ENCODE results near the gene PEX3. TPM values are rescaled to one million over a fixed set of nuclear protein-coding genes. Genes with fewer than 3 reads are reported as not detected.

PEX3 gene, protein sequence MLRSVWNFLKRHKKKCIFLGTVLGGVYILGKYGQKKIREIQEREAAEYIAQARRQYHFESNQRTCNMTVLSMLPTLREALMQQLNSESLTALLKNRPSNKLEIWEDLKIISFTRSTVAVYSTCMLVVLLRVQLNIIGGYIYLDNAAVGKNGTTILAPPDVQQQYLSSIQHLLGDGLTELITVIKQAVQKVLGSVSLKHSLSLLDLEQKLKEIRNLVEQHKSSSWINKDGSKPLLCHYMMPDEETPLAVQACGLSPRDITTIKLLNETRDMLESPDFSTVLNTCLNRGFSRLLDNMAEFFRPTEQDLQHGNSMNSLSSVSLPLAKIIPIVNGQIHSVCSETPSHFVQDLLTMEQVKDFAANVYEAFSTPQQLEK
- total RNA-seq (20.3 and 25.6 TPM in 2 replicates), polyA plus RNA-seq (22.4 and 31.2 TPM in 2 replicates), polyA minus RNA-seq (ENCODE audit: low replicate concordance) (6.4 and 13.0 TPM in 2 replicates)
- polyA plus RNA-seq (2012), result 16.9 and 23.3 TPM in 2 replicates

DNA sequence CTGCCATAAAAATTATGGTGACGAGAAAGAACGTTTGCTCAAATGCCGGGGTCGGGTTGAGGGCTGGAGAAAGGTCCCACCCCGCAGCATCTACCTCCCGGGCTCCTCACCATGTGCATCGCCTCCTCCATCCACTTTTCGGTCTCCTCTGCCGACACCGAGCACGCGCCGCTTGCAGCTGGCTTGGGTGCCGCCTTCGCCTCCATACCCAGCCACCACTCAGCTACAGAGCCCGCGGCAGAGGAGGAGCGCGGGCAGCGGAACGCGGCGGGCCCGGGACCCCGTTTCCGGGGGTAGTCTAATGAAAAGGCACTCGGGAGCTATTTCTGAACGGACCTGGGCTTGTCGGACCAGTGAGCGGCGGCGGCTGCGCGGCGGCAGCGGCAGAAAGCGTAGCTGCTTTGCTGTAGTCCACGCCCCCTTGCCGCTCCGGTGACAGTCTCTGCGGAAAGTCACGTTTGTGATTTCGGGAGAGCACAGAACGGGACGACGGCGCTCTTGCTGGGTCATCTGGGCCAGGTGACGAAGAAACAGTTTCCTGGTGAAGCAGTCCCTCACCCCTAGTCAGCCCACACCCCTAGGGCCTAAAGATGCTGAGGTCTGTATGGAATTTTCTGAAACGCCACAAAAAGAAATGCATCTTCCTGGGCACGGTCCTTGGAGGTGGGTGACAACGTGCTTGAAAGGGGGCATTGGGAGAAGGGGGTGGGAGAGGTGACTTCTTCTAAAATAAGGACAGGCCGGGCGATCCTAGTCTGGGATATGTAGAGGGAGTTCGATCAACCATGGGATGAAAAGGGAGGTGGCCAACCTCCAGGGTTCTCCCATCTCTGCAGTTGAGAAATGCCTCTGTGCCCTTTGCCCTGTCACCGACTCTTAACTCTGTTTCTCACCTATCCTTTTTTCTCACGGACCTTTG is at the start of gene PEX3, which contains the start of gene ADAT2:
Gene PEX3, plus strand, starts transcription at position 353 of the 919 bp plus-strand sequence. Its CDS starts 238 bp downstream, at position 591.
Gene ADAT2, minus strand, starts transcription at position 243 of the 919 bp plus-strand sequence. Its CDS starts 37 bp downstream, at position 206.
- peaks cover 8% of the 10 kb centered on the region for H3K4me1 ChIP-seq (ENCODE audit: control insufficient read depth, extremely low read depth, insufficient read depth, low read length)
- no peaks in the 10 kb centered on the region for H3K36me3 ChIP-seq (ENCODE audit: control insufficient read depth, insufficient read depth, low read length)
- peak; percentile 94 to 95 for DNase-seq (ENCODE audit: low read depth in 2 of 2)
- H3K9ac ChIP-seq (ENCODE audit: insufficient read depth, low read length), result peak within 1 kb of the TSS; percentile 83
- H3K79me2 ChIP-seq (ENCODE audit: control insufficient read depth, insufficient read depth, low read length), result peaks cover 18% of the 10 kb centered on the region
- H2AFZ ChIP-seq (ENCODE audit: low read length), result peak within 1 kb of the TSS; percentile 97
- no peak for TF ChIP-seq EZH2 (IDR thresholded peaks at IDR 0.05; ENCODE audit: low read length, missing control alignments)
- TF ChIP-seq, protein P1, sequence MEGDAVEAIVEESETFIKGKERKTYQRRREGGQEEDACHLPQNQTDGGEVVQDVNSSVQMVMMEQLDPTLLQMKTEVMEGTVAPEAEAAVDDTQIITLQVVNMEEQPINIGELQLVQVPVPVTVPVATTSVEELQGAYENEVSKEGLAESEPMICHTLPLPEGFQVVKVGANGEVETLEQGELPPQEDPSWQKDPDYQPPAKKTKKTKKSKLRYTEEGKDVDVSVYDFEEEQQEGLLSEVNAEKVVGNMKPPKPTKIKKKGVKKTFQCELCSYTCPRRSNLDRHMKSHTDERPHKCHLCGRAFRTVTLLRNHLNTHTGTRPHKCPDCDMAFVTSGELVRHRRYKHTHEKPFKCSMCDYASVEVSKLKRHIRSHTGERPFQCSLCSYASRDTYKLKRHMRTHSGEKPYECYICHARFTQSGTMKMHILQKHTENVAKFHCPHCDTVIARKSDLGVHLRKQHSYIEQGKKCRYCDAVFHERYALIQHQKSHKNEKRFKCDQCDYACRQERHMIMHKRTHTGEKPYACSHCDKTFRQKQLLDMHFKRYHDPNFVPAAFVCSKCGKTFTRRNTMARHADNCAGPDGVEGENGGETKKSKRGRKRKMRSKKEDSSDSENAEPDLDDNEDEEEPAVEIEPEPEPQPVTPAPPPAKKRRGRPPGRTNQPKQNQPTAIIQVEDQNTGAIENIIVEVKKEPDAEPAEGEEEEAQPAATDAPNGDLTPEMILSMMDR (conservative IDR thresholded peaks at IDR 0.05 in 1 of 2, IDR thresholded peaks at IDR 0.05 in 1 of 2; ENCODE audit: low read depth in 1 of 2, low read length in 2 of 2), result no peak
- no peaks in the 10 kb centered on the region for H3K9me3 ChIP-seq (ENCODE audit: control insufficient read depth, insufficient read depth, low read depth, low read length)
- no peaks in the 10 kb centered on the region for H3K27me3 ChIP-seq (ENCODE audit: control insufficient read depth, insufficient read depth, low read length)
- peak within 1 kb of the TSS; percentile 91 for H3K4me2 ChIP-seq (ENCODE audit: extremely low read depth, insufficient read depth, low read length)
- peak within 1 kb of the TSS; percentile 71 to 95 (median 90) for H3K4me3 ChIP-seq (replicated peaks in 1 of 4; ENCODE audit: control extremely low read depth in 1 of 4, insufficient read depth in 1 of 4, low read depth in 3 of 4, low read length in 4 of 4)
- no peaks in the 10 kb centered on the region for H4K20me1 ChIP-seq (ENCODE audit: control insufficient read depth, extremely low read depth, insufficient read depth, low read length)
- H3K27ac ChIP-seq (ENCODE audit: insufficient read depth, low read length), result peak within 1 kb of the TSS; percentile 76

DNA sequence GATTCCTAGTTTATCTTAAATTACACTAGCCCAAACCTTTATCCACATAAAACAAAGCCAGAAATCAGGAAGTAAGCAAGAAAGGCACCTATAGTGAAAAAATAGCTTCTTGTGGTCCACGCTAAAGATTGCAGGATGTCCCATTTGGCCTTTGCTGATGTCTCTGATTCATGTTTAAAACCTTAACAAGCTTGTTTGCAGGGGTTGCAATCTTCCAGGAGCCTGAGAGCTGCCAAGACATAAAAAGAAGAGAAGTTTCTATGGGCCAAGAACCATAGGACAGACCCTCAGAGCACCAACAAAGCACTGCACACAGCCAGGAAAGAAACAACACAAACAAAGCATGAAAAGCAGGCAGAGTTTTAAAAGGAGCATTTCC is 49.5 kb upstream of the PEX3 start:
- no peaks in the 10 kb centered on the region for H3K36me3 ChIP-seq (ENCODE audit: control insufficient read depth, insufficient read depth, low read length)
- peak in 1 of 2 donors; percentile 62 for DNase-seq (ENCODE audit: low read depth in 2 of 2)
- TF ChIP-seq, protein P1 (conservative IDR thresholded peaks at IDR 0.05 in 1 of 2, IDR thresholded peaks at IDR 0.05 in 1 of 2; ENCODE audit: low read depth in 1 of 2, low read length in 2 of 2), result no peak
- no peak for TF ChIP-seq EZH2 (IDR thresholded peaks at IDR 0.05; ENCODE audit: low read length, missing control alignments)
- no peaks in the 10 kb centered on the region for H3K4me1 ChIP-seq (ENCODE audit: control insufficient read depth, extremely low read depth, insufficient read depth, low read length)
- no peak overlapping the region for H3K4me3 ChIP-seq (replicated peaks in 1 of 4; ENCODE audit: control extremely low read depth in 1 of 4, insufficient read depth in 1 of 4, low read depth in 3 of 4, low read length in 4 of 4)
- H4K20me1 ChIP-seq (ENCODE audit: control insufficient read depth, extremely low read depth, insufficient read depth, low read length), result no peaks in the 10 kb centered on the region
- H3K4me2 ChIP-seq (ENCODE audit: extremely low read depth, insufficient read depth, low read length), result no peak overlapping the region
- H3K9ac ChIP-seq (ENCODE audit: insufficient read depth, low read length), result no peak overlapping the region
- no peak overlapping the region for H2AFZ ChIP-seq (ENCODE audit: low read length)
- no peaks in the 10 kb centered on the region for H3K9me3 ChIP-seq (ENCODE audit: control insufficient read depth, insufficient read depth, low read depth, low read length)
- H3K27ac ChIP-seq (ENCODE audit: insufficient read depth, low read length), result no peak overlapping the region
- H3K27me3 ChIP-seq (ENCODE audit: control insufficient read depth, insufficient read depth, low read length), result no peaks in the 10 kb centered on the region
- no peaks in the 10 kb centered on the region for H3K79me2 ChIP-seq (ENCODE audit: control insufficient read depth, insufficient read depth, low read length)

Measured in fibroblast of lung (primary cell).